Measurements from ENCODE around the gene ERBB2. TPM values are rescaled to one million over a fixed set of nuclear protein-coding genes. Genes with fewer than 3 reads are reported as not detected.
A peak's percentile ranks its signal among the peaks of the same experiment; 100 is the strongest.

ERBB2 gene
- total RNA-seq (2014; rRNA removed) = 35.8 and 39.8 TPM in 2 replicates
- 39.0 TPM for polyA plus RNA-seq (2012)

GRCh38 chr17:39699818-39700147 is at the start of gene ERBB2:
TSS of gene ERBB2 (plus strand) at chr17:39700064. CDS start at chr17:39700239, 175 bp downstream.
- DNase-seq (ENCODE audit: low read depth) = peak; percentile 79

GRCh38 chr17:39650121-39650579 is 49.7 kb upstream of the ERBB2 start:
- DNase-seq (ENCODE audit: low read depth) = no peak

- DNase-seq (ENCODE audit: low read depth) = no peak
These were observed 47.8 kb upstream of the ERBB2 start for GRCh38 chr17:39651923-39652586.

- no peak for DNase-seq (ENCODE audit: low read depth)
These were observed 47.1 kb upstream of the ERBB2 start for GRCh38 chr17:39652587-39653315.

- DNase-seq (ENCODE audit: low read depth) = no peak
These were observed 46.6 kb upstream of the ERBB2 start for GRCh38 chr17:39653316-39653661.

GRCh38 chr17:39653662-39654331 is 46.1 kb upstream of the ERBB2 start:
- DNase-seq (ENCODE audit: low read depth) = peak; percentile 53

- DNase-seq (ENCODE audit: low read depth) = no peak
These were observed 44.8 kb upstream of the ERBB2 start for GRCh38 chr17:39655105-39655504.

GRCh38 chr17:39658346-39658745 is 41.5 kb upstream of the ERBB2 start:
- DNase-seq (ENCODE audit: low read depth) = no peak

- DNase-seq (ENCODE audit: low read depth) = no peak
These were observed 41.1 kb upstream of the ERBB2 start for GRCh38 chr17:39658760-39659159.

GRCh38 chr17:39659279-39660010 is 40.4 kb upstream of the ERBB2 start:
- no peak for DNase-seq (ENCODE audit: low read depth)

- DNase-seq (ENCODE audit: low read depth) = no peak
These were observed 39.9 kb upstream of the ERBB2 start for GRCh38 chr17:39660011-39660360.

- no peak for DNase-seq (ENCODE audit: low read depth)
These were observed 39.2 kb upstream of the ERBB2 start for GRCh38 chr17:39660397-39661385.

- no peak for DNase-seq (ENCODE audit: low read depth)
These were observed 37.9 kb upstream of the ERBB2 start for GRCh38 chr17:39661744-39662541.

- no peak for DNase-seq (ENCODE audit: low read depth)
These were observed 37.1 kb upstream of the ERBB2 start for GRCh38 chr17:39662551-39663339.

GRCh38 chr17:39663340-39663687 is 36.5 kb upstream of the ERBB2 start:
- DNase-seq (ENCODE audit: low read depth) = no peak

- no peak for DNase-seq (ENCODE audit: low read depth)
These were observed 35.9 kb upstream of the ERBB2 start for GRCh38 chr17:39663688-39664580.

GRCh38 chr17:39664581-39665561 is 35.0 kb upstream of the ERBB2 start, which contains the start of gene TCAP:
TSS of gene TCAP (plus strand) at chr17:39665349. CDS start at chr17:39665360, 11 bp downstream.
- DNase-seq (ENCODE audit: low read depth) = no peak
